HUES6 (cell line): ENCODE results near the gene PRLH.
A peak's percentile ranks its signal among the peaks of the same experiment; 100 is the strongest.

Experiments
- H3K27ac ChIP-seq: 2 replicates; pipeline ENCODE4 v1.7.0; 2013; ENCODE audit warnings: low read depth, mild to moderate bottlenecking, low read length, inconsistent platforms
- H3K27me3 ChIP-seq: 2 replicates; pipeline ENCODE4 v1.6.1; 2013; ENCODE audit warnings: low read length; ENCODE audit not compliant: control insufficient read depth, insufficient read depth
- H3K36me3 ChIP-seq: 2 replicates; pipeline ENCODE4 v1.6.1; 2013; ENCODE audit warnings: low read length; ENCODE audit not compliant: control insufficient read depth, insufficient read depth
- H3K4me1 ChIP-seq: 2 replicates; pipeline ENCODE4 v1.6.1; 2013; ENCODE audit warnings: low read length; ENCODE audit not compliant: control insufficient read depth, insufficient read depth
- H3K4me3 ChIP-seq: 2 replicates; pipeline ENCODE4 v1.5.1; 2013; ENCODE audit warnings: low read depth, low read length
- H3K9ac ChIP-seq: one replicate; pipeline ENCODE4 v1.6.1; 2013; ENCODE audit warnings: mild to moderate bottlenecking, low read length
- H3K9me3 ChIP-seq: 2 replicates; pipeline ENCODE4 v1.6.1; 2013; ENCODE audit warnings: low read depth, low read length; ENCODE audit not compliant: control insufficient read depth, insufficient read depth

The PRLH gene

DNA sequence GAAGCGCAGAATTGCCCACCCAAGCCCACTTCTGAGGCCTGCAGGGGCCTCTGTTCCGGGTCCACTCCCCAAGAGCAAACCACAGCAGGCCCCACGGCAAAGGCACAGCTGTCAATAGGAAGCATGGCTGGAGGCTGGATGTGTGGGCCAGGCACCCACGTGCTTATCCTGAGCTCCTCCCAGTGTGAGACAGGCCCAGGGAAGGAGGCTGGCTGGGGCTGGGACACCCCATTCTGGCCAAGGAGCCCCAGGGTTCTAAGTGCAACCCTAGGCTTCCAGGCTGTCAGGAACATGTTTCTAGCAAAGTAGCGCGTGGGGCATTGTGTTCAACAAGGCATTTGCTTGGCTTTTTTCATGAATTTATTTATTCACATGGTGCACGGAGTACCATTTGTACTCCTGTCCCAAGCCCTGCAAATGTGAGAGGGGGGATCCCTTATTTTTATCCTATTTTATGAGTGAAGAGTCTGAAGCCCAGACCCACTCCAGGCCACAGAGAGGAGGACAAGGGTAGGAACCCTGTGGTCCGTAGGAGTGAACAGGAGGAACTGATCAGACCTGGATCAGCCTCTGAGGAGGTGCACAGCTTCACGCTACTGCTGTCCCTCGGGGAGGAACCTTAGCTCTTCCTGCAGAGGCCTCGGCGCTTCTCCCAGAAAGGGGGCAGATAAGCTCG is 30.3 kb downstream of the PRLH start:
- Histone ChIP-seq H3K9ac (no peak overlapping the region), H3K36me3 (no peaks in the 10 kb centered on the region), H3K9me3 (no peaks in the 10 kb centered on the region), H3K27me3 (no peaks in the 10 kb centered on the region), H3K4me3 (no peak overlapping the region), H3K27ac (no peak overlapping the region), H3K4me1 (peaks cover 88% of the 10 kb centered on the region)

DNA sequence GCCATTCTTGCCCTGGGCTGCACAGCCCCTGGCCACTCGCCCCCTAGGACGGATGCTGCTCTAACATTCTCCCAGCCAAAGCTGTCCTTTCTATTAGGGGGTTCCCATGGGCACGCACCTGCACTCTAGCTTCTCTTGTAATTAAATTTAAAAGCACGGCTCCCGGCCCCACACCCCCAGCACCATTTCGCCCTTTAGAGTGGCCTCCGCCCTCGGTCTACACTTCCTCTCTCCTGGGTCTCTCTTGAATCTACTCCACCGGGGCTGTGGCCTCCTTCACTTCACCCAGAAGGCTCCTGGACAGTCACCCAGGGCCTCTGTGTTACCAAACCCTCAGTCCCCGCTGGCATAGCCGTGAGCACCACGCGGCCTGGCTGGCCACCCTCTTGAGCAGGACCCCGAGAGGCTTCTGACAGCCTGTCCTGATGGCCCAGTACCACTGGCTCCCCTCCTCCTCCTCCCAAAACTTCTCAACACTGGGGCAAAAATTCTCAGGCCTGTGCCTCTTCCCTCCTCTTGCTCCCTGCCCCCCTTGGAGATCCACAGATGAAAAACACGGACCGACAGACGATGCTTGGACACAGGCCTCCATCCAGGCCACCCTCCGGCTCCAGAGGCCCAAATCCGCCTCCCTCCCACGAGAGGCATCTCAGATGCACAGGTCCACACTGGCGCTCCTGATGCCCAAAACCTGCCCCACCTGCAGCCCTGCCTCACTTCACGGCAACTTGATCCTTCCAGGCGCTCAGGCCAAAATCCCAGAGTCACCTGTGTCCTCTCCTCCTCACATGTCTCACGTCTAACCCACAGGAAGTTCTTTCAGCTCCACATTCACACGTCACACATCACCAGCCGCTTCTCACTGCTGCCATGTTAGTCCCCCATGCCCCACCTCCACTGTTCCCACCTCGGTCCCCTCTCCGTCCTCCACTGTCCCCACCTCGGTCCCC is 31.1 kb downstream of the PRLH start:
- no peaks in the 10 kb centered on the region for H3K27me3 ChIP-seq
- no peaks in the 10 kb centered on the region for H3K9me3 ChIP-seq
- H3K4me1 ChIP-seq, result peaks cover 90% of the 10 kb centered on the region
- H3K36me3 ChIP-seq, result no peaks in the 10 kb centered on the region
- no peak overlapping the region for H3K9ac ChIP-seq
- H3K27ac ChIP-seq, result no peak overlapping the region
- H3K4me3 ChIP-seq, result no peak overlapping the region

DNA sequence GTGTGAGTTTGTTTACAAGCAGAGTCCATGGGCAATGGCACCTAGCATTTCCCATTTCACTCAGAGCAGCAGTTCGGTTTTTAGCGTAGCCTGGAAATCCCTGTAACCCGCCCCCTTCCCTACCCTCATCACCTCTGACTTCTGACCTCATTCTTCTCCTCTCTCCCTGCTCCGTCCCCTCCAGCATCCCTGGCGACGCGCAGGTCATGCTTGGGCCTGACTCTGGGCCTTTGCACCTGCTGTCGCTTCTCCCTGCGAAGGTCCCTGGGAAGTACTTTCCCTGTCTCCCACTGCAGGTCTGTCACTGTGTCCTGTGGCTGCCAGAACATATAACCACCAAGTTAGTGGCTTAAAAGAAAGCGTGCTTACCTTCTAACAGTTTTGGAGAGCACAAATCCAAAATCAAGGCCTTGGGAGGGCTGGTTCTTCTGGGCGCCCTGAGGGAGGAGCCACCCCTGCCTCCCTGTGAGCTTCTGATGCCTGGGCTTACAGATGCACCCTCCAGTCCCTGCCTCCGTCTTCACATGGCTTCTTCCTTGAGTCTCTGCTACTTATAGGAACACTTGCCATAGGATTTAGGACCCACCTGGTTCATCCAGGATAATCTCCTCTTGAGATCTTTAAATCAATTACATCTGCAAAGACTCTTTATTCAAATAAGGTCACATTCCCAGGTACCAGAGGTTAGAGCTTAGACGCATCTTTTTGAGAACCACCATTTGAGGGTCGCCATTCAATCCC is 32.3 kb downstream of the PRLH start:
- peaks cover 90% of the 10 kb centered on the region for H3K4me1 ChIP-seq

DNA sequence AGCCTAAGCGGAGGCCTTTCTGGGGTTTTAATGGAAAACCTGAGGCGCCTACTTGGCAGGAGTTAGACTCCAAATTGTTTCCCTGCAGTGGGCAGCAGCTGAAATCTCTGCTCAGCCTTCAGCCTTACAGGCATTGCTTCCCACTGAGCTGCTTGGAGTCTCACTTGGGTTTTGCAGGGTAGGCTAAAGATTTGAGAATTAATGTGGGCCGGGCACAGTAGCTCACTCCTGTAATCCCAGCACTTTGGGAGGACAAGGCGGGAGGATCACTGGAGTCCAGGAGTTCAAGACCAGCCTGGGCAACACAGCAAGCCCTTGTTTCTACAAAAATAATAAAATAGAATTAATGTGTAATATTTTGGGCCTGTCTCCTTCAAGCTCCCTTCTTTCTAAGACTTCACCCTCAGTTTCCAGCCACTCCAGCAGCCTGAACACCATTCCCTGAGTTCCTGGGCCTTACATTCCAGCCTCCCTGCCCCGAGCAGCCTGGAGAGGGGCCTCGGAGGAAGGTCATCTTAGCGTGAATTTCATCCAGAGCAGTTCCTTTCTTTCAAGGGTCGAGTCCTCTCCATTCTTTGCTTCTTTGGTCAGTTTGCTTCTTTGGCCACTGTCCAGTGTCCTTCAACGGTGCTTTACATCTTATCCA is 33.2 kb downstream of the PRLH start:
- H3K36me3 ChIP-seq, result no peaks in the 10 kb centered on the region
- H3K27ac ChIP-seq, result no peak overlapping the region
- H3K9ac ChIP-seq, result no peak overlapping the region
- H3K4me1 ChIP-seq, result peaks cover 83% of the 10 kb centered on the region
- H3K4me3 ChIP-seq, result no peak overlapping the region
- no peaks in the 10 kb centered on the region for H3K27me3 ChIP-seq
- H3K9me3 ChIP-seq, result no peaks in the 10 kb centered on the region

More for the DNA sequence above, 32.3 kb downstream of the PRLH start:
- no peaks in the 10 kb centered on the region for H3K9me3 ChIP-seq
- no peak overlapping the region for H3K4me3 ChIP-seq
- no peak overlapping the region for H3K9ac ChIP-seq
- no peak overlapping the region for H3K27ac ChIP-seq
- H3K36me3 ChIP-seq, result no peaks in the 10 kb centered on the region
- no peaks in the 10 kb centered on the region for H3K27me3 ChIP-seq

DNA sequence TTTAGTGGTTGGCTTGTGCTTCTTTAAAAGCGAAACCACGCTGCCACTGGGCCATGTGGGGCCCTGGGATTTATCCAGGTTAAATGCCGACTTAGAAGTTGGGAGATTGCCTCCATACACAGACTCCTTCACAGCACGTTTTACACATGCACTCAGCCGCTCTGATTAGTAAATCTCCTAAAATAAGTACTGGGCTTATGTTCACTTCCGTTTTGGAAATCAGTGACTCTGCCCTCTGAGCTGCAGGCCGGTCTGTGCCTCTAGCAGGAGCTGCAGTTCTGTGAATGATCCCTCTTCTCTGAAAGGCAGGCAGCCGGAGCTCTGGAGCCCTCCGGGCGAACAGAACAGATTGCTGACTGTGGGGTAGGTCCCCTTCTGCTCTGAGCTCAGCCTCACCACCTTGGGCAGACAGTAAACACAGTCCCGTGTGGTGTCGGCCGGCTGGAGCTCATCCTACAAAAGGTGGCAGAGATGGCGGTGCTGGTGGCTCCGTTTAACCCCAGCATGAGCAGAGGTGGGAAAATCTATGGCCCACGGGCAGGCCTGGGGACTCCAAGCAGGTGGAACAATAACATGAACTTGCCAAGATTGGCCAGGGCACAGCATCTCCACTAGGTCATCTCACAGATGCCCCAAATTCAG is 34.0 kb downstream of the PRLH start:
- no peak overlapping the region for H3K9ac ChIP-seq
- H3K27ac ChIP-seq, result no peak overlapping the region
- no peaks in the 10 kb centered on the region for H3K27me3 ChIP-seq
- no peak overlapping the region for H3K4me3 ChIP-seq
- H3K36me3 ChIP-seq, result no peaks in the 10 kb centered on the region
- peaks cover 79% of the 10 kb centered on the region for H3K4me1 ChIP-seq
- peaks cover 6% of the 10 kb centered on the region; the same call in 1 of the 2 replicates for H3K9me3 ChIP-seq

DNA sequence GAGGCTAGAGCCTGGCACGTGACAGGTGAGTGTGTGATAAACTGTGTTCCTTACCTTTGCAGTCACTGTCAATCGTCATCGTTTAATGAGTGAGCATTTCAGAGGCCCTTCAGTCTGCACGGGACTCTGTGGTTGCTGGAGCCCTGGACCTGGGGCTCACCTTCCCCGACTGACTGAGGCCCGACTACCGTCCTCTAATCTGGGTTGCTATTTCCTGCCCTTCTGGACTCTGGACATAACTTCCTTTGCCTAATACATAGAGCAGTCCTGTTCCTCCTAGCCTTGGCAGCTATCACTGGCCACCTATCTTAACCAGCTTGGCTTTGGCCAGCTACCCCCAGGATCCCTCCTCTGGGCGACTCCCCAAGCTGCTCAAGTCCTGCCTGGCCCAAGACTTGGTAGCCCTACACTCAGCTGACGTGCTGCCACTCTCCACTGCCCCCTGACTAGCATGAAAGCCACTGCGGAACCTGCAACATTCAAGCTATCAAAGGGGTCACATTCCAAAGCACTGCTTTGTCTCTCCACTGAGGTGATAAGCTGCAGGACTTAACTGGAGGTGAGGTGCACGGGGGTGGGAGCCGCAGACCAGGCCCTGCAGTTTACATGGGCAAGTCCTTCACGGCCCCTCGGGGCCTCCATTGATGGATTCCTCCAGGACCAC is 35.2 kb downstream of the PRLH start:
- Histone ChIP-seq H3K36me3 (no peaks in the 10 kb centered on the region), H3K4me1 (peaks cover 81% of the 10 kb centered on the region), H3K4me3 (no peak overlapping the region), H3K9ac (no peak overlapping the region), H3K27ac (no peak overlapping the region; the same call in 1 of the 2 replicates), H3K27me3 (no peaks in the 10 kb centered on the region), H3K9me3 (peaks cover 11% of the 10 kb centered on the region; the same call in 1 of the 2 replicates)

DNA sequence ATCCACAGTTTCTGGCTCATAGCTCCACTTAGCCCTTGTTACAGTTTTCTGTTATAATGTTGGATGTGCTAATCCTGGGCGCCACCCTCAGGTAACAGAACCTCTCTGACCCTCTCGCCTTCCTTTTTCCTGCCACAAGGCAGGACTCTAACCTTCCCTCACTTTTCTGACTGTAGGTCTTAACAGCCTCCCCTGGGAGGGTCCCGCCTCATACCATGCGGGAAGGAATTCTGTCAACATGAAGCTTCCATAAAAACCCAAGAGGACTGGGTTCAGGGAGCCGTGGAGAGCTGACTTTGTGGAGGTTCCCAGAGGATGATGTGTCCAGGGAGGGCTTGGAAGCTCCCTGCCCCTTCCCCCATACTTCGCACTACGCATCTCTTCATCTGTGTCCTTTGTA is 36.0 kb downstream of the PRLH start:
- Histone ChIP-seq H3K27me3 (no peaks in the 10 kb centered on the region), H3K9me3 (peaks cover 15% of the 10 kb centered on the region; the same call in 1 of the 2 replicates), H3K27ac (no peak overlapping the region), H3K9ac (peak overlapping the region; percentile 35), H3K4me3 (no peak overlapping the region), H3K36me3 (no peaks in the 10 kb centered on the region), H3K4me1 (peaks cover 73% of the 10 kb centered on the region)

DNA sequence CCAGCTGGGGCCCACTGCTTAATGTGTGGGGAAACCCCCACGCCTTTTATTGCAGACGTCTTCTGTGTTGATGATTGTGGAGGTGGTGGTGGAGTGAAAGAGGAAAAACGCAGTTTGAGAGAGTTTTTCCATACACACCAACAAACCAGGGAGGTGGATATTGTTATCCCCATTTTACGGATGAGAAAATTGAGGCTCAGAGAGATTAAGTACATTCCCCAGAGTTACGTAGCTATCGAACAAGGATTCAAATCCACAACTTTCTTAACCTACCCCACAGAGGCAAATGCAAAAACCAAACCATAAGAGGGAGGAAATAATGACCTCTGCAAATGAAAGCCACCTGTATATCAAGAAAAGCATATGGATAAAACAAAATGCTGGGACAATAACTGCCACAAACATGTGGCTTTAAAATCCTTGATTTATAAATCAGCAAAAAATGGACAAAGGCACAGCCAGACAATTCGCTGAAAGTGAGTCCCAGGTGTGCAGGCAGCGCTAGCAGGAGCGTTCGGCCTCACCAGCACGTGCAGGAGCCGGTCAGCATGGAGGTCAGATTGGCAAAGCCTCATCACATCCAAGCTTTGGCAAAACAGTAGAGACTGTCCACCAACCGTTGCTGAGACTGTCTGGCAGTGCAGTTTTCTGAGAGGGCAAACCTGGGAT is 36.8 kb downstream of the PRLH start:
- Histone ChIP-seq H3K9ac (peak overlapping the region; percentile 65), H3K27ac (peak overlapping the region; percentile 38; the same call in 1 of the 2 replicates), H3K4me3 (peak overlapping the region; percentile 6; the same call in 1 of the 2 replicates)

DNA sequence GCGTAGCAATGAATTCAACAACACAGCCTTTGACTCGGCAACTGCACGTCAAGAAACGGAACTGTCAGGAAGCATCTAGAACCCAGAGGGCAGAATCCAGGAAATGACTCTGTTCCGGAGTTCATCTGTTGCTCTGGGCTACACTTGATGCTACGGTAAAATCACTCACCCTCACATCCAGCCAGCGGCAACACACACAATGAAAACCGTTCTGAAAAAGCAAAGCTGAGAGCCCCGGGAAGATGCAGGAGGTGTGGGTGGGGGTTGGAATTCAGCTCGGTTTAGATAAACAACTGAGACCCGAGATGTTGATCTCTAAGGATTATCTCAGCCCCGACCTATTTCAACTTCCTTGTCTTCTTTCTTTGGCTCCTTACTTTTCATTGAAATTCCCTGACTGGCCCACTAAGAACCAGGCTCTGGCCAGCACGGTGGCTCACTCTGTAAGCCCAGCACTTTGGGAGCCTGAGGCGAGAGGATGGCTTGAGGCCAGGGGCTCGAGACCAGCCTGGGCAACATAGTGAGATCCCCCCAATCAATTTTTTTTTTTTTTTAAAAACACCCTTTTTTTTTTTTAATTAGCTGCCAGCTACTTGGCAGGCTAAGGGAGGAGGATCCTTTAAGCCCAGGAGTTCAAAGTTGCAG is 37.5 kb downstream of the PRLH start:
- peaks cover 16% of the 10 kb centered on the region; the same call in 1 of the 2 replicates for H3K9me3 ChIP-seq
- no peaks in the 10 kb centered on the region for H3K27me3 ChIP-seq
- no peaks in the 10 kb centered on the region for H3K36me3 ChIP-seq
- H3K27ac ChIP-seq, result peak overlapping the region; percentile 38; the same call in 1 of the 2 replicates
- H3K9ac ChIP-seq, result peak overlapping the region; percentile 65
- H3K4me3 ChIP-seq, result peak overlapping the region; percentile 6; the same call in 1 of the 2 replicates
- H3K4me1 ChIP-seq, result peaks cover 60% of the 10 kb centered on the region

More for the DNA sequence above, 36.8 kb downstream of the PRLH start:
- Histone ChIP-seq H3K9me3 (peaks cover 16% of the 10 kb centered on the region; the same call in 1 of the 2 replicates), H3K27me3 (no peaks in the 10 kb centered on the region), H3K4me1 (peaks cover 67% of the 10 kb centered on the region), H3K36me3 (no peaks in the 10 kb centered on the region)
